ENCODE results near the gene CORO1C.

Gene CORO1C

DNA sequence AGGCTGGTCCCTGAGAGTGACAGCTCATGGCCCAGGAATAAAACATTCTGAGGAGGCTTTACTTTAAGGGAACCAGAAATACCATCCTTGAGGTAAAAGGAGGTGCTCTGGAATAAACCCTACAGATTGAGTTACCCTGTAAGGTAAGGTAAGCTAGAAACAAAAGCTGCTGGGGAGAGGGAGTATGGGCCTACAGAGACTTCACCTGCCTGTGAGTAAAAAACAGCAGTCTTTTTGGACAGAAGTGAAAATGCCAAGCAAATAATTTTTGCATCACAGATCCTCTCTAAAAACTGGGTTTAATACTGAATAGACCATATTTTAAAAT, 41.2 kb downstream of the CORO1C start:
- DNase-seq, result no peak
- peaks cover 32% of the 10 kb centered on the region for H3K4me1 ChIP-seq (ENCODE audit: control insufficient read depth, insufficient read depth, low read length, poor library complexity, severe bottlenecking)
- H3K36me3 ChIP-seq (ENCODE audit: control insufficient read depth, insufficient read depth, low read length), result no peaks in the 10 kb centered on the region
- H3K27me3 ChIP-seq (replicated peaks; ENCODE audit: control insufficient read depth, insufficient read depth, low read length, poor library complexity, severe bottlenecking), result no peaks in the 10 kb centered on the region
- H3K9me3 ChIP-seq (ENCODE audit: control insufficient read depth, low read length), result no peaks in the 10 kb centered on the region
- no peak overlapping the region for H3K27ac ChIP-seq (ENCODE audit: insufficient read depth, low read length, poor library complexity, severe bottlenecking)
- no peak overlapping the region for H3K4me3 ChIP-seq (ENCODE audit: insufficient read depth, low read depth, low read length, poor library complexity, severe bottlenecking)

DNA sequence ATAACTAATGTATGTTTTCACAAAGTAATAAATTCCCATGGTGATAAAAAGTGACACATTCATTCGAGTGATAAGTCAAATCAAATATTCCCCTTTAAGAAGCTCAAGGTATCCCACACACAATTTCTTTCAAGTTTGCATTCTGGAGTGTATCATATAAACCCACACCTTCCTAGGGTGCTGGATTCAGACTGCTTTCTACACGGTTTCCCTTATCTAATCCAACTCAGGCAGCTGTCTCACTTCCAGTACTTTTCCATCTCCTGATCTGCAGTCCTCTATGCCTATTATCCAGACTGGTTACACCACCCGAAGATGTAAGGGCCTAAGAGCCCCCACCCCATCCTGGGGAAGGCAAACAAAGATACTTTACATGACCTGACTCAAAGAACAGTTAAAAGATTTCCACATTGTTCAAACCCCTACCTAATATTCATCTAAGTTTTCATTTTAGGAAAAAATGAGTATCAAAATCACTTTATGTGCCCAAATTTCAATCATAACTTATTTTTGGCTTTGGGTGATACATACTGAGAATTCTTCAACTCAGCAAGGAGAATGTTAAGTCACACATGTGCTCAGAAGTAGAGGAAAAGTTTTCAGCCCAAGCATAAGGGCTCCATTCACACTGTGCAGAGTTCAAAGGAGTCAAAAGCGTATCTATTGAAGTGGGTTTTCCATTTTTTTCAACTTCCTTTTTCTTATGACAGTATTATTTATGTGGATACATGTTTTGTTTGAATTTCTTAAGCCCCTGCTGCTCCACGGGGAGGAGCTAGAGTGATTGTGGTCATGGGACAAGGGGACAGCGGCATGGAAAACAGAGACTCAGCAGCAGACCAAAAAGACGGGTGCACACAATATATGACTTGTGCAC, 41.8 kb downstream of the CORO1C start:
- Histone ChIP-seq H3K36me3 (ENCODE audit: control insufficient read depth, insufficient read depth, low read length) (no peaks in the 10 kb centered on the region), H3K27me3 (replicated peaks; ENCODE audit: control insufficient read depth, insufficient read depth, low read length, poor library complexity, severe bottlenecking) (no peaks in the 10 kb centered on the region), H3K4me1 (ENCODE audit: control insufficient read depth, insufficient read depth, low read length, poor library complexity, severe bottlenecking) (peaks cover 32% of the 10 kb centered on the region), H3K27ac (ENCODE audit: insufficient read depth, low read length, poor library complexity, severe bottlenecking) (no peak overlapping the region), H3K4me3 (ENCODE audit: insufficient read depth, low read depth, low read length, poor library complexity, severe bottlenecking) (no peak overlapping the region), H3K9me3 (ENCODE audit: control insufficient read depth, low read length) (no peaks in the 10 kb centered on the region)
- peak in 1 of 3 donors; percentile 5 for DNase-seq

GRCh38 chr12:108686780-108687179, 44.5 kb downstream of the CORO1C start:
- Histone ChIP-seq H3K27ac (ENCODE audit: insufficient read depth, low read length, poor library complexity, severe bottlenecking) (no peak overlapping the region), H3K4me1 (ENCODE audit: control insufficient read depth, insufficient read depth, low read length, poor library complexity, severe bottlenecking) (peaks cover 29% of the 10 kb centered on the region), H3K4me3 (ENCODE audit: insufficient read depth, low read depth, low read length, poor library complexity, severe bottlenecking) (no peak overlapping the region), H3K36me3 (ENCODE audit: control insufficient read depth, insufficient read depth, low read length) (no peaks in the 10 kb centered on the region), H3K27me3 (replicated peaks; ENCODE audit: control insufficient read depth, insufficient read depth, low read length, poor library complexity, severe bottlenecking) (no peaks in the 10 kb centered on the region), H3K9me3 (ENCODE audit: control insufficient read depth, low read length) (no peaks in the 10 kb centered on the region)
- DNase-seq, result no peak

GRCh38 chr12:108685469-108686260, 45.7 kb downstream of the CORO1C start:
- no peak overlapping the region for H3K4me3 ChIP-seq (ENCODE audit: insufficient read depth, low read depth, low read length, poor library complexity, severe bottlenecking)
- H3K27ac ChIP-seq (ENCODE audit: insufficient read depth, low read length, poor library complexity, severe bottlenecking), result no peak overlapping the region
- H3K4me1 ChIP-seq (ENCODE audit: control insufficient read depth, insufficient read depth, low read length, poor library complexity, severe bottlenecking), result peaks cover 18% of the 10 kb centered on the region
- no peaks in the 10 kb centered on the region for H3K9me3 ChIP-seq (ENCODE audit: control insufficient read depth, low read length)
- DNase-seq, result no peak
- H3K27me3 ChIP-seq (replicated peaks; ENCODE audit: control insufficient read depth, insufficient read depth, low read length, poor library complexity, severe bottlenecking), result no peaks in the 10 kb centered on the region
- no peaks in the 10 kb centered on the region for H3K36me3 ChIP-seq (ENCODE audit: control insufficient read depth, insufficient read depth, low read length)

DNA sequence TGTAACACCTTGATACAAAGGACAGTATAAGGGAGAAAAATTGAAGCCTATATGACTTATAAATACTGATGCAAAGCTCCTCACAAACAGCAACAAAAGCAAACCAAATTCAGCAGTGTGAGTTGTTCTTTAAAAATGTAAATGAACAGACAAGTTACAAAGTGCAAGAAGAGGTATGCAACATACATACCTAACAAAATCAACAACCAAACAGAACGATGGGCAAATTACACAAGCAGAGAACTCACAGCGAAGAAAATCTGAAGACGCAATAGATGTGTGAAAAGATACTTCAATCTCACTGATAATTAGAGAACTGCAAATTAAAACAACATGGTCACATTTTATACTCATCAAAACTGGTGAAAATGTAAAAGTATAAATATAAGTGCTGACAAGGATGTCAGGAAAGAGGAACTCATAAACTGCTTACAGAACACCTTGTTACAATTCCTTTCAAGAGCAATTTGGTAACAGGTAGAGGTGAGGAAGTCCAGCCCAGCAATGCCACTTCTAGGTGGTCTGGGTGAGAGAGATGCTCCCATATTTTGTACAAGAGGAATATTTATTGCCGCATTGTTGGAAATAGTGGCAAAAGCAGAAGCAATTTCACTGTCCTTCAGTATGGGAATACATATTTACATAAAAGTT, 47.3 kb downstream of the CORO1C start:
- no peak overlapping the region for H3K4me3 ChIP-seq (ENCODE audit: insufficient read depth, low read depth, low read length, poor library complexity, severe bottlenecking)
- no peak for DNase-seq

DNA sequence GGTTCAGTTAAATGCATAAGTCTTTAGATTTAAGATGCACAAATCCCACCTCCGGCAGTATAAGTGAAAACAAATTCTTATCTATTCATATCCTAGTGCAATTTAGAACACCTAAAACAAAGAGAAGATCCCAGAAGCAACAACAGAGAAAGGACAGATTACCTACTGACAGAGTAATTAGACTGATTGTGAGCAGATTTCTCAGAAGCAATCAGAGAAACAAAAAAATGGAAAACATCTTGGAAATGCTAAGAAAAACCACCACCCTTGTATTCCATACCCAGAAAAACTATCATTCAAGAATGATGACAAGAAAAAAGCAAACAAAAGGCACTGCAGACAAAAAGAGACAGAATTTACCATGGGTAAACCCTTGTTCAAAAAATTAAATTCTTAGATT, 50.0 kb downstream of the CORO1C start:
- no peak overlapping the region for H3K4me3 ChIP-seq (ENCODE audit: insufficient read depth, low read depth, low read length, poor library complexity, severe bottlenecking)
- no peak overlapping the region for H3K27ac ChIP-seq (ENCODE audit: insufficient read depth, low read length, poor library complexity, severe bottlenecking)
- no peaks in the 10 kb centered on the region for H3K9me3 ChIP-seq (ENCODE audit: control insufficient read depth, low read length)
- H3K4me1 ChIP-seq (ENCODE audit: control insufficient read depth, insufficient read depth, low read length, poor library complexity, severe bottlenecking), result no peaks in the 10 kb centered on the region
- H3K27me3 ChIP-seq (replicated peaks; ENCODE audit: control insufficient read depth, insufficient read depth, low read length, poor library complexity, severe bottlenecking), result no peaks in the 10 kb centered on the region
- H3K36me3 ChIP-seq (ENCODE audit: control insufficient read depth, insufficient read depth, low read length), result no peaks in the 10 kb centered on the region
- no peak for DNase-seq

More for the DNA sequence above, 47.3 kb downstream of the CORO1C start:
- Histone ChIP-seq H3K36me3 (ENCODE audit: control insufficient read depth, insufficient read depth, low read length) (no peaks in the 10 kb centered on the region), H3K4me1 (ENCODE audit: control insufficient read depth, insufficient read depth, low read length, poor library complexity, severe bottlenecking) (peaks cover 1% of the 10 kb centered on the region), H3K27ac (ENCODE audit: insufficient read depth, low read length, poor library complexity, severe bottlenecking) (no peak overlapping the region), H3K27me3 (replicated peaks; ENCODE audit: control insufficient read depth, insufficient read depth, low read length, poor library complexity, severe bottlenecking) (no peaks in the 10 kb centered on the region), H3K9me3 (ENCODE audit: control insufficient read depth, low read length) (no peaks in the 10 kb centered on the region)

DNA sequence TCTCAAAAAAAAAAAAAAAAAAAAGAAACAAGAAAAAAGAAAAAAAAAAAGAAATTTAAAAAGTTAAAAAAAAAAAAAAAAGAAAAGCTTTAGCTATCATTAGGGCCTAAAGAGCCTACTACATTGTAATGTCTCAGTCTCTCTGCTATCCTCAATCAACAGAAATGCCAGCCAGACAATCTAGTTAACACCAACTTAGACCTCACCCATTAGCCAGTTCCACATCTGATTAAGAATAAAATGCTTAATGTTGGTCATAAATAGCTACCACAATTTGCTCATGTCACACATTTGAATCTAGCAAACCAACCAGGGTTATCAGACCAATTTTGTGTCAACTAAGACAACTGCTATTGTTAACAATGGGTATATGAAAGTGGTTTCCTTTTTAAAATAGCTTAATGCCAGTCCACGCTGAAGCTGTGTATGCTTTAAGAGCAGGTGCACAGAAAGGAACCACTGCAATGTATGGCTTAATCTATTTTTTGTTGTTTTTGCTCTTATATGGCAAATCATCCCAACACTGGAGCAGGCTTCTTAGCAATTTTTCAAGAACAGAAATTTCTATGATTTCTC, 52.1 kb downstream of the CORO1C start:
- Histone ChIP-seq H3K36me3 (ENCODE audit: control insufficient read depth, insufficient read depth, low read length) (no peaks in the 10 kb centered on the region), H3K4me3 (ENCODE audit: insufficient read depth, low read depth, low read length, poor library complexity, severe bottlenecking) (no peak overlapping the region), H3K9me3 (ENCODE audit: control insufficient read depth, low read length) (no peaks in the 10 kb centered on the region), H3K4me1 (ENCODE audit: control insufficient read depth, insufficient read depth, low read length, poor library complexity, severe bottlenecking) (no peaks in the 10 kb centered on the region), H3K27me3 (replicated peaks; ENCODE audit: control insufficient read depth, insufficient read depth, low read length, poor library complexity, severe bottlenecking) (no peaks in the 10 kb centered on the region), H3K27ac (ENCODE audit: insufficient read depth, low read length, poor library complexity, severe bottlenecking) (no peak overlapping the region)
- no peak for DNase-seq

GRCh38 chr12:108678104-108678730, 53.1 kb downstream of the CORO1C start:
- Histone ChIP-seq H3K27me3 (replicated peaks; ENCODE audit: control insufficient read depth, insufficient read depth, low read length, poor library complexity, severe bottlenecking) (no peaks in the 10 kb centered on the region), H3K4me1 (ENCODE audit: control insufficient read depth, insufficient read depth, low read length, poor library complexity, severe bottlenecking) (no peaks in the 10 kb centered on the region), H3K27ac (ENCODE audit: insufficient read depth, low read length, poor library complexity, severe bottlenecking) (no peak overlapping the region), H3K9me3 (ENCODE audit: control insufficient read depth, low read length) (no peaks in the 10 kb centered on the region), H3K36me3 (ENCODE audit: control insufficient read depth, insufficient read depth, low read length) (no peaks in the 10 kb centered on the region), H3K4me3 (ENCODE audit: insufficient read depth, low read depth, low read length, poor library complexity, severe bottlenecking) (no peak overlapping the region)
- DNase-seq, result no peak

GRCh38 chr12:108677381-108677780, 53.9 kb downstream of the CORO1C start:
- Histone ChIP-seq H3K27me3 (replicated peaks; ENCODE audit: control insufficient read depth, insufficient read depth, low read length, poor library complexity, severe bottlenecking) (no peaks in the 10 kb centered on the region), H3K9me3 (ENCODE audit: control insufficient read depth, low read length) (no peaks in the 10 kb centered on the region), H3K4me3 (ENCODE audit: insufficient read depth, low read depth, low read length, poor library complexity, severe bottlenecking) (no peak overlapping the region), H3K4me1 (ENCODE audit: control insufficient read depth, insufficient read depth, low read length, poor library complexity, severe bottlenecking) (no peaks in the 10 kb centered on the region), H3K36me3 (ENCODE audit: control insufficient read depth, insufficient read depth, low read length) (no peaks in the 10 kb centered on the region), H3K27ac (ENCODE audit: insufficient read depth, low read length, poor library complexity, severe bottlenecking) (no peak overlapping the region)
- no peak for DNase-seq

Data from effector memory CD4-positive, alpha-beta T cell (primary cell).